Stimulated activated CD8-positive, alpha-beta memory T cell treated with anti-CD3 and anti-CD28 coated beads, Interleukin-7, amount 100 ng/mL, for 48 hours (primary cell): Measurements from ENCODE around the gene CDKN1B.

Experiments used
- DNase-seq, 2 donors: peaks; one replicate each; pipeline ENCODE4 v3.0.0-alpha.2; 2020; ENCODE audit warnings: low read depth in 1 of 2; ENCODE audit errors: extremely low read depth in 1 of 2

Gene CDKN1B

GRCh38 chr12:12749433-12749832 lies 32.3 kb downstream of the CDKN1B start:
- DNase-seq, result no peak

GRCh38 chr12:12755923-12756322 lies 38.8 kb downstream of the CDKN1B start:
- no peak for DNase-seq

- DNase-seq, result no peak
Observed at GRCh38 chr12:12757121-12757520, 40.0 kb downstream of the CDKN1B start.

DNA sequence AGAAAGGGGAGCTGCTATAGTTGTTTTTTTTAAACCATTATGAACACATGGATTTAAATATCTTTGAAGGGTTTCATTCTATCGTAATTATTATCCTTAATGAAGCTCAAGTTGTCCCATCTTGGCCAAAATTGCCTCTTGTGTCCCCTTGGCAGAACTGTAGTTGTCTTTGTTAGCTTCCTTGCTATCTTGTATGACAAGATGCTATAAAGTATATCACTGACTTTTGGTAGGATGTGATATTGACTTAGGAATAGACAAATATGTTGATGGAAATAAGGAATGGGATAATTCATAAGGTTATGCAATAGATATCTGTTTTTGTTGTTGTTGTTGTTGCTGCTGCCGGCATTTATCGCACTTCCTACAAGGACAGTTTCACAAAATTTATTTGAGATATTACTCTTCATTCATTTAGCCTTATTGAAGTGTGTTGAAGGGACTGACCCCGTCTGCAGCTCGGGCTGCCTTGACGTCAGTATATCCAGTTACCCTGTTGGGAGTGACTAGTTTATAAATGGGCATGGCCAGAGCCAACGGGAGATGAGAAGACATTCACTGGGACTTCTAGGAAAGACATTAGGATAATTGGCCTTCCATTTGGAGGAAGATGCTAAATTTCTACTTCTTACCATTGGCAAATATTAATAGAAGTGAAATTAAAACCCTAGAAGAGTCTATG lies 42.2 kb downstream of the CDKN1B start:
- DNase-seq, result no peak

DNA sequence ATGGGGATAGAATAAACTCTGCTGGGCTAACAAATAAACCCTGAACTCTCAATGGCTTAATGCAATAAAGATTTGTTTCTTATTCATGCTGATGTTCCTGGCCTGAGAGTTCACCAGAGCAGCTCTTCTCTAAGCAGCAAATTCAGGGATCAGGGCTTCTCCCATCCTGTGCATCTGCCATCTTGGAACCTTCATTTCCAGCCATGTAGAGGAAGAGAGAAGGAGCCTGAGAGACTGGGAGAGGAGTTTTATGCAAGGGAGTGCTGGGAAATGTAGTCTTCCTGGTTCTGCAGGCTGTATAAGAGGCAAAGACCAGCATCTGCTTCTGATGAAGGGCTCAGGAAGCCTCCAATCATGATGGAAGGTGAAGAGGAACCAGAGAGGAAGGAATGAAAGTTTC lies 47.7 kb downstream of the CDKN1B start:
- DNase-seq, result no peak

DNA sequence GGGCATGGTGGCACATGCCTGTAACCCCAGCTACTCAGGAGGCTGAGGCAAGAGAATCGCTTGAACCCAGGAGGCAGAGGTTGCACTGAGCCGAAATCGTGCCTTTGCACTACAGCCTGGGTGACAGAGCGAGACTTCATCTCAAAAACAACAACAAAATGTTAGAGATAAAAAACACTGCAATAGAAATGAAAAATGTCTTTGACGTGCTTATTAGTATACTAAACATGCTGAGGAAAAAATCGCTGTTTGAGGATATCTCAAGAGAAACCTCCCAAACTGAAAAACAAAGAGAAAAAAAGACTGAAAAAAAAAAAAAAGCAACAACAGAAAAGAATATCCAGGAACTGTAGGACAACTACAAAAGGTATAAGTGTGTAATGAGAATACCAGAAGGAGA lies 53.1 kb downstream of the CDKN1B start:
- no peak for DNase-seq
